GM18505 (cell line): Measurements from ENCODE around the gene ZNF664.

Source experiments
- ATAC-seq: cut with Tn5 transposase; IDR thresholded peaks from one replicate; pipeline ENCODE4 v1.9.1; 2021; ENCODE audit not compliant: unreplicated experiment
- POLR2A ChIP-seq: IDR thresholded peaks from 4 replicates; pipeline ENCODE4 v1.6.1; 2011; ENCODE audit warnings: borderline replicate concordance; ENCODE audit not compliant: insufficient read depth, insufficient read length; ENCODE audit errors: extremely low read depth

Gene ZNF664

DNA sequence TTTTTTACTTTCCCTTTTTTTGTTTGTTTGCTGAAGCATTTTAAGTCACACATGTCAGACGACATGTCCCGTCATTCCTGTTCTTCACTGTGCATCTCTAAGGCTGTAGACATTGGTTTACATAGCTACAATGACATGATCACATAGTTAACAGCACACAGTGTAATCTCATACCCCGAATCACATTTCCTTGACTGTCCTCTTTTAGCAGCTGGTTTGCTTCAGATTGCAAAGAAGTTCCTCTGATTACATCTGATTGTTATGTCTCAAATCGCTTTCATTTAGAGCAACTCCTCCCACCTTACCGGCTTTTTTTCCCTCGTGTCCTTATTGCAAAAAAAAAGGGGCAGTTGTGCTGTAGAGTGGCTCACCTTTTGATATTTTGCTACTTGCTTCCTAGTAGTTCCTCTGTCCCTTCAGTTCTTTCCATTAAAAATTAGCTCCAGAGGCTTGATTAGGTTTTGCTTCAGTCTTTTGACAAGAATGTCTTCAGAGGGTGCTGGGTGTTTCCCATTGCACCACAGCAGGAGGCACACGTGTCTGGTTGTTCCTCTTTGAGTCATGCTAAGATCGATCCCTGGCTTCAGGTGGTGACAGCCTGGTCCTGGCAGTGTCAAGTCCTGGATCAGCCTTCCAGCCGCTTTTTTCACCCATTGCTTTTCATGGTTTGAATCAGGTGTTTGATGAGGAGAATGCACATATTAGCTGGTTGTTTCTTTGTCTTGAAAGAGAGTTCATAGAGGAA, 35.0 kb downstream of the ZNF664 start:
- no peak for ATAC-seq
- no peak for TF ChIP-seq POLR2A

DNA sequence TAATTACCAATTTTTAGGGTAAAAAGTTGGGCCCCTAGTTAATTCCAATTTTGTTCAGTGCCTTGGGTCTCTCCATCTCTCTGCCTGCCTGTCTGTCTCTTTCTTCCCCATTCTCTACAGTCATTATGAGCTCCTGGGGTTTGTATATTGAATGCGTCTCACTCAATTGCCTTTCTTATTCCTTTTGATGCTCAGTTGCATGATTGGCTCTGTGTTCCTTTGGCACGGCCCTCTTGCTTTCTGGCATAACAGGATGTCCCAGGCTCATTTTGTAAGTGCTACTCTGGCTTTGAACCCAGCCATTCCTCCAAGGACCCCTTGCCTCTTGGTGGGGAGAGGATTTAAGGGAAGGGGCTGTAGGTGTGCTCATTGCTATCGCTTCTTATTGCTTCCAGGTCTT, 35.6 kb downstream of the ZNF664 start:
- no peak for TF ChIP-seq POLR2A
- no peak for ATAC-seq

DNA sequence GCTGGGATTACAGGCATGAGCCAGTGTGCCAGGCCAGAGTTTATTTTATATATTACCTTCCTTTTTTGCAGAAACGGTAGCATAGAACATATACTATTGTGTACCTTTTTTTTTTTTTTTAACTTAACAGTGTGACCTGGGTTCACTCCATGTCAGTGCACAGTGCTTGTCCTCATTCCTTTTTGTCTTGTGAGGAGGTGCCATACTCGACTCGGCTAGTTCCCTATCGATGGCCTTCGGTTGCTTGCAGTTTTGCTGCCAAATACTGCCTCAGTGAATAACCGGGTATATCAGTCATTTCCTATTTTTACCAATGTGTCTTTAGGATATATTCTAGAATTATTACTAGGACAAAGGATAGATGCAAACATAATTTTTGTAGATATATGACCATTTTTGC, 36.8 kb downstream of the ZNF664 start:
- TF ChIP-seq POLR2A: no peak
- no peak for ATAC-seq

DNA sequence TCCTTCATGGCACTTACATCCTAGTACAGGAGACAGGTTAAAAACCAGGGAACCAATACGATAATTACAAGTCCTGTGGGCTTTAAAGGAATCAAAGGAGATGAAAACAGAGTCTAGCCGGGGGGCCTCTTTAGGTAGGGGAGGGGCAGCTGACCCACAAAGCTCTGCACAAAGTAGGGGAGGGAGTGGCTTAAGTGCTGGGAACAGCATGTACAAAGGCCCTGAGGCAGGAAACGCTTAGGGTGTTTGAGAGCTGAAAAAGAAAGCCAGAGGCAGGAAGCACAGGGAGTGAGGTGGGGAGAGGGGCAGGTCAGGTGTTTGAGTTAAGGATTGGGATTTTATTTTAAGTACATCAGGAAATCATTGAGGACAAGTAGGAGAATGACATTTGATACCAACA, 37.7 kb downstream of the ZNF664 start:
- no peak for TF ChIP-seq POLR2A
- no peak for ATAC-seq

DNA sequence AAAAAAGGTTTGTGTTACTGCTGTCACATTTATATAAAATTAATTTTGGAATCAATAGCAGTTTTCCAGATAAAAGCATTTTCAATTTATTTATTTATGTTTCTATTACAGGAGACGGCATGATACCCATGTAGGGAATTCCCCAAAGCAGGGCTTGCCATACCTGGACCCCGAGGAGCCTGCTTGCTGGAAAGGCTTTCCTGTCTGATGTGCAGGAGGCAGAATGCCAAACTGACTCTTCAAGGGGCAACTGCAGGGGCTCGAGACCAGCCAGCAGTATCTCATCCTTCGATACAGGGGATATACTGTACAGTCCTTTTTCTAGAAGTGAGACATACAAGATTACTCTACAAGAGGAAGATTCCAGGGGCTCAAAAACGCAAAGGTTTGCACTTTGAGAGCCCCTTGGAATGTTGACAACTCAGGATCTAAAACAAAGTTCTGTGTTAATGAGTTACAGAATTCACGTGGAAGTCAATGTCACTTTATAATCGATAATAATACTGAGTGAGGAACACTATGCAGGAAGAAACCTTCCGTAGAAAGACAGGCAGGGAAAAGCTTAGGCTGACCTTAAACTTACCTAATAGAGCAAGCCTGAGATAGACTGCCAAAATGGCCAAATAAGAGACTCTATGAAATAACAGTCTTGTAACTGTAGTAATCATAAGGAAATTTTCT, 38.6 kb downstream of the ZNF664 start:
- no peak for ATAC-seq

DNA sequence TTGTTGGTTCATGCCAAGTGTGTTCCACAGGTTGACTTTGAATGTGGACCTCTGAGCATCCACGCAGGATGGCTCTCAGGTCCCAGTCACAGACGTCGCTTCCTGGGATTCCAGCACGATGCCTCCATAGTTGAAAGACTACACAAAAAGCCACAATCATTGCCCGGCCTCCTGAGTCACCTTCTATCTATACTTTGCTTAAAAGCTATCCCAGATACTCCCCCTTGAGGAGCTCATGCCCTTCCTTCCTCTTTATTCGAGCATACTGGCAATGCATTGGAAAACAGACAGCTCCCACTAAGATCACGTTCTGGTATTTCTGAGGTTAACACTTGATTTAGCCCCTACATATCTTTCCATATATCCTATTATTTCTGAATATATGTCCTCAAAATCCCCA, 40.1 kb downstream of the ZNF664 start:
- ATAC-seq: no peak
- no peak for TF ChIP-seq POLR2A

More for the DNA sequence above, 38.6 kb downstream of the ZNF664 start:
- no peak for TF ChIP-seq POLR2A

DNA sequence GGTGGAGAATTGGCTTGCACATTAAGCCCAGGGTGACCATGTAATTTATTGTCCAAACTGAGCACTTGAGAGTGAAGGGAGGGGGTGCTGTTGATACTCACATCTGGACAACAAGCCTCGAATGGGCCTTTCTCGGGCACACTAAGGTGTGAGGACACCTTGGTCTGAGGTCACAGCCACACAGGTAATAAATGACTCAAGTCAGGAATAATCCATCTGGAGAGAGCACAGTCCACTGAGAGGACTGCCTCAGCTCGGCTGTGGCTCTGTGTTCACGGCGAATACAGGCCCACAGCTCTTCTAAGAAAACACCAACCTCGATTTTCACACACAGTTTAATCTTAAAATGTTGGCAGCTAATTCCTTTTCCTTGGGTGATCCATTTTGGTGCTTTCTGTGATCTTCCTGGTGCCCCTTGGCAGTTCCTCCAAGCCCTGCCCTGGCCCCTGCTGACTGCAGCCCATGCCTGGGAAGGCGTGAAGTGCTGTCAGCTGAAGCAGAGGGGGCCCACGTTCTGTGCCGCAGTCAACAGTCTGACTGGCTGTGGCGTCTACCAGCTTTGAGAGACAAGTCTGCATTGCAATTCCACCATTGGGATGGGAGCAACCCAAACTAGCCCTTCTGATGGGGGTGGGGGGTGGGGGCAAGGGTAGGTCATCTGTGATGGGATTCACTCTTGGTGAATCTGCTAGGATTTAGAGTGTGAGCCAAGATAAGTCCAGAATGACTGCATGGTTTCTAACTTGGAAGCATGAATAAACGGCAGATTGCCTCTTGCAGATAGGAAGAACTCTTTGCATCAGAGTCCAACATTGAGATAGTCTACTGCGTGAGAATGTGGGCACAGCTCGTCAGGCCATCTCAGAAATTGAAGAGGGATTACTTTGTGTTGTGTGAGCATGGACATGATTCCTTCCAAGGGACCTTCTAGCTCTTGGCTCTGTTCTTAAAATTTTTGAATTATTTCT, 42.8 kb downstream of the ZNF664 start:
- TF ChIP-seq POLR2A: no peak
- ATAC-seq: no peak

DNA sequence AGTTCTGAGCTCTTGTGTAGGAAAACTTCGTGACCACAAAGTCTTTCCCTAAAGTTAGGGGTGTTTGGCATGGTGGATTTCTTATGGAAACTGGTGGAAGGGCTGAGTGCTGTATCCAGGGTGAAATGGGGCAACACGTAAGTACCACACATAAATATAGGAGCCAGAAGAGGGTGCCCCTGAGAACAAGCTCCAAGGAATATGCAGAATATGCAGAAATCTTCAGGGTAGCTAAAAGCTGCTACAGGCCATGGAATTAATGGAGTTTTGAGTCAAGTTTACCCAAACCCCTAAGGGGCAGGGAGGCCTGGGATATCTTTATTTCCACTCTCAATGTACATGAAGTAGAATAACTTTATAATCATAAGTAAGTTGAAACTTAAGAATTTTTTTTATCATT, 44.0 kb downstream of the ZNF664 start:
- no peak for TF ChIP-seq POLR2A
- ATAC-seq: no peak

DNA sequence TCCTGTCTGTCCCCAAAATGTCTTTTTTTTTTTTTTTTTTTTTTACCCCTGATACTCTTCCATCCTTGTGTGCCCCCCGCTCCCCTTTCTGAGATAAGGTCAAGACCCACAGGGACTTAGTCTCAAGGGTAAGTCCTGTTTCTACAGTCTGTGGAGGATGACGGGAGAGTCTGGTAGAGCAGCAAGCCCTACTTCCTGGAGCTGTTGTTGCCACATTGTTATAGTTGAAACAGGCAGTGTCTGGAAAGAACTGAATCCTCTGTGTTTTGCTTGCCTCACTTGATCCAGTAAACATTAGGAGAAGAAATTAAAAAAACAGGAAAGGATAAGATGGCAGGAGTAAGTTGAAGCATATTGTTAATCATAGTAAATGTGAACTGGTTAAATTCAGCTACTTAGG, 45.5 kb downstream of the ZNF664 start:
- TF ChIP-seq POLR2A: no peak

DNA sequence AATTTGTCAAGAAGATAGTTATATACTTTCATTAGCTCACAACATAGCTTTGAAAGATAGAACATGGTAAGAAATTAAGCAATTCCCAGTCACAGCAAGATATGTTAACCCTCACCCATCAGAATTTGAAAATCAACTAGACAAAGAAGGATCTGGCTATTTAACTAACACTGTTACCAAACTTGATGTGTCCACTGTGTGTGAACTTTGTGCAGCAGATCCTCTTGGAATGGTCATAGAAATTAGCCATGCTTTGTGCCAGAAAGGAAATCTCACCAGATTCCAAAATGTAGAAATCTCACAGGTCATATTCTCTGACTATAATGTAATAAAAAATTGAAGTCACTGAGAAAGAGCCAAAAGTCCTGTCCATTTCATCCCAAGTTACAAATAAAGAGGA, 46.1 kb downstream of the ZNF664 start:
- TF ChIP-seq POLR2A: no peak
- no peak for ATAC-seq

More for the DNA sequence above, 45.5 kb downstream of the ZNF664 start:
- no peak for ATAC-seq

DNA sequence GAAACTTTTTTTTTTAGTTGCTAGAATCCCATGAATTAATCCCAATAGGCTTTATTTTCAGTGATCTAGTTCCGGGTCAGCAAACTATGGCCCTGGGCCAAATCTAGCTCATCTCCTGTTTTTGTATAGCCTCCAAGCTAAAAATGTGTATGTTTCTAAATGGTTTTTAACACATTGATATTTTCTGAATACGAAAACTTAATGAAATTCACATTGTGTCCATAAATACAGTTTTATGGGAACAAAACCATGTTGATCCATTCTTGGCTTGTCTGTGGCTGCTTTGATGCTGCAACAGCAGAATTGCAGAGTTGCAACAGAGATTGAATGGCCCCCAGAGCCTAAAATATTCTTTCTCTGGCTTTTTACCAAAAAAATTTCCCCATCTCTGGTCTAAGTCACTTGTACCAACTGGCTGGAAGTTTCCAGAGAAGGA, 47.5 kb downstream of the ZNF664 start:
- no peak for ATAC-seq
- TF ChIP-seq POLR2A: no peak

DNA sequence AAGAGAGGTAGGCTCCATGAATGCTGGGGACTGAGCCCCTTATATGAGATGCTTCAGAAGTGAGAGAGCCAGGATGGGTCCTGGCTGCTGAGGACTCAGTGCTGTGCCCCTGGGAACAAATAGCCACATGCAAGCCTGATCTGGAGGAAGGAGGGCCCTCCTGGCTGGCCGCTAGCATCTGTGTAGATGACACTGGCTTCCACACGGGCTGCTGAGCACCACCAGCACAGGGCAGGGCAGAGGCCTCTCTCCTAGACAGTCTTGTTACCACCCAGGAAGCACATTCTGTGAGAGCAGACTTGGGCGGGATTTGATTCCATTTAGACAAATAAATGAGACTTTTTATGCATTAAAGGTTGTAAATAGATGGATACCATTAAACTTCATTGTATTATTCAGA, 48.0 kb downstream of the ZNF664 start:
- ATAC-seq: no peak
- TF ChIP-seq POLR2A: no peak

DNA sequence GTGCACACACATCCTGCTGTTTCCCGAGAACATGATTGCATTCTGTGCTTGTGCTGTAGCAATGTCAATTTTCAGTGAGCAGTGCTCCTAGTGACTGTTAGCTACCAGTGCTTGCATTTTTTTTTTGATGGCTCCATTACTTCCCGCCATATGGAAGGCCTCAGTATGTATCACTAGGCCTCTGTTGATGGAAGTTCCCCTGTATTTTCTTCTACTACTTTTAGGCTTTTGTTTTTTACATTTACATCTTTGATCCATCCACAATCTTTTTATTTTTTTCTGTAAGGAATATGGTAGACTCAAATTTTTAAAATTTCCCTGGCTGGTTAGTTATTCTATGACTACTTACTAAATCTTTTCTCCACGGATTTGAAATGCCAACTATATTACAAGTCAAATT, 49.1 kb downstream of the ZNF664 start:
- no peak for ATAC-seq
- TF ChIP-seq POLR2A: no peak
